HEK293T (cell line): ENCODE measurements around the gene RPSA.
A peak's percentile ranks its signal among the peaks of the same experiment; 100 is the strongest.

Experiments
- CTCF ChIA-PET: fragments of 350-600 bp; formaldehyde crosslinking; extraction: SDS; loops from one replicate; lab custom pipeline; 2021; ENCODE audit warnings: antibody characterized with exemption, inconsistent platforms; lab: Yijun Ruan, JAX
- POLR2A ChIA-PET: fragments of 350-600 bp; formaldehyde crosslinking; extraction: SDS; loops from one replicate; lab custom pipeline; 2020; ENCODE audit warnings: antibody characterized with exemption, inconsistent platforms; lab: Yijun Ruan, JAX
- DNase-seq: peaks from one replicate; pipeline ENCODE4 v3.0.0; 2012; ENCODE audit warnings: mixed read lengths; ENCODE audit errors: extremely low spot score
- ARNT ChIP-seq: fragments of 450-650 bp; IDR thresholded peaks from 2 replicates; pipeline ENCODE4 v1.6.1; 2017; ENCODE audit warnings: mild to moderate bottlenecking
- BHLHE40 ChIP-seq: fragments of 450-650 bp; IDR thresholded peaks from 2 replicates; pipeline ENCODE4 v1.6.1; 2016; ENCODE audit warnings: mild to moderate bottlenecking, moderate library complexity, borderline replicate concordance
- CTBP1 ChIP-seq: fragments of 450-650 bp; IDR thresholded peaks from 2 replicates; pipeline ENCODE4 v1.6.1; 2016; ENCODE audit warnings: borderline replicate concordance
- ELF4 ChIP-seq: fragments of 450-650 bp; IDR thresholded peaks from 2 replicates; pipeline ENCODE4 v1.6.1; 2017; ENCODE audit warnings: antibody characterized with exemption
- FOXA1 ChIP-seq: fragments of 450-650 bp; IDR thresholded peaks from 2 replicates; pipeline ENCODE4 v1.6.1; 2016; ENCODE audit warnings: mild to moderate bottlenecking
- FOXK2 ChIP-seq: fragments of 450-650 bp; IDR thresholded peaks from 2 replicates; pipeline ENCODE4 v1.6.1; 2016; ENCODE audit warnings: mild to moderate bottlenecking
- FOXM1 ChIP-seq: fragments of 450-650 bp; IDR thresholded peaks from 2 replicates; pipeline ENCODE4 v1.6.1; 2017; ENCODE audit warnings: mild to moderate bottlenecking, borderline replicate concordance
- HDGF ChIP-seq: fragments of 450-650 bp; IDR thresholded peaks from 2 replicates; pipeline ENCODE4 v1.6.1; 2017; ENCODE audit warnings: antibody characterized with exemption, borderline replicate concordance
- L3MBTL2 ChIP-seq: fragments of 450-650 bp; conservative IDR thresholded peaks from 2 replicates; pipeline ENCODE4 v1.6.1; 2016; ENCODE audit warnings: mild to moderate bottlenecking
- LEF1 ChIP-seq: fragments of 450-650 bp; IDR thresholded peaks from 2 replicates; pipeline ENCODE4 v1.6.1; 2017; ENCODE audit warnings: mild to moderate bottlenecking, borderline replicate concordance
- NFRKB ChIP-seq: fragments of 450-650 bp; IDR thresholded peaks from 2 replicates; pipeline ENCODE4 v1.6.1; 2016; ENCODE audit warnings: mild to moderate bottlenecking, moderate library complexity
- SP1 ChIP-seq: fragments of 450-650 bp; IDR thresholded peaks from 2 replicates; pipeline ENCODE4 v1.6.1; 2017
- SUZ12 ChIP-seq: fragments of 450-650 bp; IDR thresholded peaks from 2 replicates; pipeline ENCODE4 v1.6.1; 2016; ENCODE audit warnings: mild to moderate bottlenecking
- TARDBP ChIP-seq: fragments of 450-650 bp; IDR thresholded peaks from 2 replicates; pipeline ENCODE4 v1.6.1; 2016
- ZNF384 ChIP-seq: fragments of 450-650 bp; IDR thresholded peaks from 2 replicates; pipeline ENCODE4 v1.6.1; 2016
- TF ChIP-seq, protein P1 (sequence below): fragments of 450-650 bp; IDR thresholded peaks from 2 replicates; pipeline ENCODE4 v1.6.1; 2016

The RPSA gene

GRCh38 chr3:39381432-39381831 is 25.1 kb upstream of the RPSA start:
- no peak for DNase-seq
- ChIA-PET CTCF (no interaction called here), POLR2A (no interaction called here)
- no peak for TF ChIP-seq LEF1
- no peak for TF ChIP-seq ARNT
- TF ChIP-seq, protein P1, sequence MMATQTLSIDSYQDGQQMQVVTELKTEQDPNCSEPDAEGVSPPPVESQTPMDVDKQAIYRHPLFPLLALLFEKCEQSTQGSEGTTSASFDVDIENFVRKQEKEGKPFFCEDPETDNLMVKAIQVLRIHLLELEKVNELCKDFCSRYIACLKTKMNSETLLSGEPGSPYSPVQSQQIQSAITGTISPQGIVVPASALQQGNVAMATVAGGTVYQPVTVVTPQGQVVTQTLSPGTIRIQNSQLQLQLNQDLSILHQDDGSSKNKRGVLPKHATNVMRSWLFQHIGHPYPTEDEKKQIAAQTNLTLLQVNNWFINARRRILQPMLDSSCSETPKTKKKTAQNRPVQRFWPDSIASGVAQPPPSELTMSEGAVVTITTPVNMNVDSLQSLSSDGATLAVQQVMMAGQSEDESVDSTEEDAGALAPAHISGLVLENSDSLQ, result no peak
- no peak for TF ChIP-seq ZNF384
- TF ChIP-seq TARDBP, result no peak
- TF ChIP-seq BHLHE40, result no peak

DNA sequence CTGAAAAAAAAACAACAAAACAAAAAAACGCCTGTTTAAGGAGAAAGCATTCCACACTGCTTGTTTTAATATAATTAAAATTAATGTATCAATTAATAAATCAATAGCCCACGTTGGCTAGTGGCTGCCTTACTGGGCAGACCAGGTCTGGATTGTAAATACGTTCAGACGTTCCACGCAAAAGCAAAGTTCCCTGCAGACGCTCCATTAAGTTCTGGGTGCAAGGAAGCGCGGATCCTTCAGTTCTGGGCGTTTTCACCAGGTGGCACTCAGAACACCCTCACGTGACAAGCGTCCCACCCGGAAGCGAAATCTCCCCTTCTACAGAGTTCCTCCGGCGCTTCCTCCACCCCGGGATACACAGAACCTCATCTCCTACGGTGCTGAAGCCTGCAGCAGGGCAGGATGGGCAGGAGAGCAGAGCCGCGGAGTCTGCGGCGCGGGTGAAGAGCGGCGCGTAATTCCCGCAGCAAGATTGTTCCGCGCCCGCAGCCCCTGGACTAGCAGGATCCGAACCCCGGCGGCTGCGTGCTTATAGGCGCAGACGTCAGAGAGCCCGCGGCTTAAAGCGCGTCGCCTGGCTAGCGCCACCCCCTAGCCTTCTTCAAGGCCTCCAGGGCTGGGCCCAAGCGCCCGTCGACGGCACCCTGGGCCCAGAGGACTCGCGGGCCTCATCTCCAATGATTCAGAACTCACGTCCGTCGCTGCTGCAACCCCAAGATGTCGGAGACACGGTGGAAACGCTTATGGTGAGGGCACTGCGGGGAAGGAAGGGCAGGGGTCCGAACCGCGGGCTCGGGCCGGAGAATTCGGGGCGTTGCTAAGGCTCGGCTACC is 23.3 kb upstream of the RPSA start, which contains the start of gene SLC25A38:
Gene SLC25A38, plus strand, starts transcription at position 326 of the 836 bp plus-strand sequence. Its CDS starts 355 bp downstream, at position 681.
- TF ChIP-seq L3MBTL2, result peak; percentile 82
- no peak for TF ChIP-seq NFRKB
- TF ChIP-seq, protein P1, result peak; percentile 42; the same call in 1 of the 2 replicates
- peak; percentile 91 for TF ChIP-seq ELF4
- CTCF ChIA-PET, result no interaction called here

DNA sequence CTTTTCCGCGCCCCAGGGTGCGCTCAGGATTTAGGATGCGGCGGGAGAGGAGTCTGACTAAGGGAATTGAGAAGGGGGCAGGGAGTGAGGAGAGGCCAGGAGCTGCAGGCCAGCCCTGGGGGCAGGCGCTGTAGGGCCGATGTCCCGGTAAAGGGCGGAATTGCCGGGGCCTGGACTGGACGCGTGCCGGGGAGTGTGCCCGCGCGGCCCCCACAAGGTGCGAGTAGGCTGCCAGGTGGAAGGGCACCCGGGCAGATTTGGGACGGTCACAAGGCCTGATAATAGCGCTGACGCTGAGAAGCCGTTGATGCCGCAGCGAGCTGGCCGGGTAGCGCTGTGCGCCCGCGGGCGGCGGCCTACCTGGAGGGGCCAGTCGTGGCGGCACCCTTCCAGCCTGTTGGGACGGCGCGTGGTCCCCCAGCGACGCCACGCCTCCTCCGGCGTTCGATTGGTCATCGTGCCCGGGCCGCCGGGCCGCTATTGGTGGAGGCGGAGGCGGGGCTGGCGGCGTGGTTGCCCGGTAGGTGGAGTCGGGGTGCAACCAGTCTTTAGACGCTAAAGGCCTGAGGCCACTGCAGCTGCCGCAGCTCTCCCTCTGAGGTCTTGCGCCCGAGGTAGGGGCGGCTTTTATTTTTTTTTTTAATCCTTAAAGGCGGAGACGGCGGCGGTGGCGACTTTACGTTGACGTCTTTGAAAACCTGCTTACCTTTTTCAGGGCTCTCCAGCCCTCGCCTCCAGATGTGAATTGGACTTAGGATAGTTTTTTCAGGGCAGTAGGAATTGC is 22.4 kb upstream of the RPSA start:
- POLR2A ChIA-PET, result interaction anchor here (0.7 to 1.0 kb wide), 2 partner anchors 23 to 41 kb away, joined by 3 to 6 read pairs; partner anchors contain the start of gene RPSA
- TF ChIP-seq FOXK2, result no peak
- no peak for TF ChIP-seq FOXA1
- TF ChIP-seq L3MBTL2, result peak; percentile 40; the same call in 1 of the 2 replicates
- peak; percentile 84; the same call in 1 of the 2 replicates for TF ChIP-seq HDGF
- TF ChIP-seq ZNF384, result peak; percentile 60
- CTCF ChIA-PET, result no interaction called here
- DNase-seq, result peak; percentile 95

More for the DNA sequence above, 23.3 kb upstream of the RPSA start, which contains the start of gene SLC25A38:
- peak; percentile 81 for DNase-seq
- POLR2A ChIA-PET, result no interaction called here

- ChIA-PET POLR2A (interaction anchor here (0.7 to 1.0 kb wide), 2 partner anchors 22 to 42 kb away, joined by 3 to 6 read pairs; partner anchors contain the start of gene RPSA), CTCF (no interaction called here)
- DNase-seq, result no peak
- TF ChIP-seq, protein P1, result no peak
- TF ChIP-seq NFRKB (no peak), ARNT (no peak), TARDBP (no peak), ZNF384 (peak; percentile 4; the same call in 1 of the 2 replicates), SP1 (no peak)
Measured at GRCh38 chr3:39384665-39385000, 21.9 kb upstream of the RPSA start.

DNA sequence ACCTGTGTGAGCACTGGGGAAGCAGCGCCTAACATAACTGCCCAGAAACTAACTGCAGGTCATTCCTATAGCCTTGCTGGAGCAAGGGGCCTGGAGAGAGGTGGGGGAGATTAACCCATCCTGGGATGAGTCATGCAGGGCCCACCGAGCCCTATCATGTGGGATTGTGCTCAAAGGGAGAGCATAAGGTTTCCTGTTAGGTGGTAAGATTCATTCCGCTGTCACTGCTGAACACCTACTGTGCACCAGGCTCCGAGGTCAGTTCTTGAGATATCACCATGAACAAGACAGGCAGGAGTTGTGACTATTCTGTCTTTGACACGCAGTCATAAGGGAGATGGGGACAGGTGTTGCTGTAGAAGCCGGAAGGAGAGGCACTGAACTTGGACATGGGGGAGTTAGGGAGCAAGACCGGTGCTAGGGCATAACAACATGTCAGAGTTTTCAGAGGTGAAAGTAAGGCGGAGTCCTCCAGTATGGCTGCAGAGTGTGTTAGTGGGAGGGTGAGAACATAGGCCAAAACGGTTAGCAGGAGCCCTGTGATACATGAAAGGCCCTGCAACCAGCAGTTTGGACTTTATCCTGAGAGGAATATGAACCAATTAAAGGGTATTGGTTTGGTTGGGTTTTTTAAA is 20.9 kb upstream of the RPSA start:
- TF ChIP-seq NFRKB (no peak), HDGF (no peak), ZNF384 (no peak), FOXM1 (no peak), L3MBTL2 (no peak), ELF4 (no peak), LEF1 (no peak), TARDBP (no peak)
- ChIA-PET POLR2A (interaction anchor here (1.7 kb wide), 1 partner anchor 20 kb away, joined by 4 read pairs; no protein-coding TSS in a partner anchor), CTCF (interaction anchor here (0.7 kb wide), 1 partner anchor 14 kb away, joined by 3 read pairs; no protein-coding TSS in a partner anchor)
- no peak for DNase-seq

- POLR2A ChIA-PET, result interaction anchor here (1.7 to 1.9 kb wide), 2 partner anchors 19 to 21 kb away, joined by 4 to 5 read pairs; no protein-coding TSS in a partner anchor
- CTCF ChIA-PET, result no interaction called here
- DNase-seq, result no peak
- TF ChIP-seq TARDBP (no peak), SUZ12 (no peak), FOXA1 (no peak), LEF1 (no peak), CTBP1 (no peak), ARNT (no peak), L3MBTL2 (no peak), FOXK2 (no peak), FOXM1 (no peak)
Measured at GRCh38 chr3:39386318-39386717, 20.2 kb upstream of the RPSA start.
